Central memory CD8-positive, alpha-beta T cell (primary cell): Measurements from ENCODE around the gene TAB2.

ENCODE experiments used
- ATAC-seq: fragments of 150-1000 bp; cut with Tn5 transposase; replicated peaks from 2 replicates; pipeline ENCODE4 v1.10.0; 2022; ENCODE audit warnings: mild to moderate bottlenecking, moderate FRiP score, moderate number of reproducible peaks; ENCODE audit not compliant: poor library complexity, severe bottlenecking; ENCODE audit errors: extremely low read depth
- DNase-seq, 2 donors: peaks; one replicate each; pipeline ENCODE4 v3.0.0; 2021; ENCODE audit warnings: low spot score in 2 of 2
- H3K27ac Mint-ChIP-seq: one replicate; pipeline ENCODE4 v1.8.0; 2022; ENCODE audit warnings: low read depth, mild to moderate bottlenecking, moderate library complexity, mixed read lengths
- H3K27me3 Mint-ChIP-seq: one replicate; pipeline ENCODE4 v1.8.0; 2022; ENCODE audit warnings: mixed read lengths
- H3K36me3 Mint-ChIP-seq: one replicate; pipeline ENCODE4 v1.8.0; 2022; ENCODE audit warnings: mild to moderate bottlenecking, moderate library complexity, mixed read lengths; ENCODE audit not compliant: insufficient read depth
- H3K4me1 Mint-ChIP-seq: one replicate; pipeline ENCODE4 v1.8.0; 2022; ENCODE audit warnings: mixed read lengths
- H3K4me3 Mint-ChIP-seq: one replicate; pipeline ENCODE4 v1.8.0; 2022; ENCODE audit warnings: mild to moderate bottlenecking, moderate library complexity, mixed read lengths
- H3K9me3 Mint-ChIP-seq: one replicate; pipeline ENCODE4 v1.8.0; 2022; ENCODE audit warnings: mixed read lengths

Gene TAB2

GRCh38 chr6:149365197-149365596 lies 47.7 kb downstream of the TAB2 start:
- no peak for ATAC-seq
- Mint-ChIP-seq H3K4me3 (no peak overlapping the region), H3K27me3 (no peaks in the 10 kb centered on the region), H3K36me3 (peaks cover 12% of the 10 kb centered on the region), H3K27ac (no peak overlapping the region), H3K9me3 (no peaks in the 10 kb centered on the region), H3K4me1 (peaks cover 21% of the 10 kb centered on the region)
- DNase-seq = no peak

- H3K9me3 Mint-ChIP-seq = no peaks in the 10 kb centered on the region
- H3K4me3 Mint-ChIP-seq = no peak overlapping the region
- H3K27ac Mint-ChIP-seq = no peak overlapping the region
- no peaks in the 10 kb centered on the region for H3K27me3 Mint-ChIP-seq
- DNase-seq (no peak), ATAC-seq (peak; percentile 75)
- H3K4me1 Mint-ChIP-seq = peaks cover 19% of the 10 kb centered on the region
- H3K36me3 Mint-ChIP-seq = peaks cover 13% of the 10 kb centered on the region
Measured at GRCh38 chr6:149366267-149366921, 48.9 kb downstream of the TAB2 start.

GRCh38 chr6:149368065-149368464 lies 50.6 kb downstream of the TAB2 start:
- no peak overlapping the region for H3K4me3 Mint-ChIP-seq
- H3K27ac Mint-ChIP-seq = no peak overlapping the region
- peaks cover 15% of the 10 kb centered on the region for H3K36me3 Mint-ChIP-seq
- no peak for ATAC-seq
- H3K9me3 Mint-ChIP-seq = no peaks in the 10 kb centered on the region
- H3K4me1 Mint-ChIP-seq = peaks cover 15% of the 10 kb centered on the region
- H3K27me3 Mint-ChIP-seq = no peaks in the 10 kb centered on the region
- DNase-seq = no peak

- H3K9me3 Mint-ChIP-seq = no peaks in the 10 kb centered on the region
- DNase-seq (no peak), ATAC-seq (no peak)
- peaks cover 41% of the 10 kb centered on the region for H3K4me1 Mint-ChIP-seq
- H3K27me3 Mint-ChIP-seq = no peaks in the 10 kb centered on the region
- H3K4me3 Mint-ChIP-seq = no peak overlapping the region
- peak overlapping the region; percentile 60 for H3K27ac Mint-ChIP-seq
- peaks cover 20% of the 10 kb centered on the region for H3K36me3 Mint-ChIP-seq
Measured at GRCh38 chr6:149371154-149371553, 53.6 kb downstream of the TAB2 start.

GRCh38 chr6:149372062-149372461 lies 54.5 kb downstream of the TAB2 start:
- Mint-ChIP-seq H3K4me3 (no peak overlapping the region), H3K9me3 (no peaks in the 10 kb centered on the region), H3K27ac (peak overlapping the region; percentile 60), H3K27me3 (no peaks in the 10 kb centered on the region), H3K36me3 (peaks cover 22% of the 10 kb centered on the region), H3K4me1 (peaks cover 47% of the 10 kb centered on the region)
- no peak for ATAC-seq
- no peak for DNase-seq

- peaks cover 28% of the 10 kb centered on the region for H3K36me3 Mint-ChIP-seq
- DNase-seq (no peak), ATAC-seq (no peak)
- no peak overlapping the region for H3K27ac Mint-ChIP-seq
- H3K4me1 Mint-ChIP-seq = peaks cover 53% of the 10 kb centered on the region
- no peaks in the 10 kb centered on the region for H3K27me3 Mint-ChIP-seq
- no peaks in the 10 kb centered on the region for H3K9me3 Mint-ChIP-seq
- no peak overlapping the region for H3K4me3 Mint-ChIP-seq
Measured at GRCh38 chr6:149373511-149373910, 56.0 kb downstream of the TAB2 start.

GRCh38 chr6:149379977-149380376 lies 62.5 kb downstream of the TAB2 start:
- no peaks in the 10 kb centered on the region for H3K9me3 Mint-ChIP-seq
- H3K27me3 Mint-ChIP-seq = no peaks in the 10 kb centered on the region
- H3K27ac Mint-ChIP-seq = no peak overlapping the region
- DNase-seq (no peak), ATAC-seq (no peak)
- no peak overlapping the region for H3K4me3 Mint-ChIP-seq
- H3K36me3 Mint-ChIP-seq = peaks cover 45% of the 10 kb centered on the region
- peaks cover 49% of the 10 kb centered on the region for H3K4me1 Mint-ChIP-seq

- H3K27me3 Mint-ChIP-seq = no peaks in the 10 kb centered on the region
- ATAC-seq (no peak), DNase-seq (no peak)
- H3K9me3 Mint-ChIP-seq = no peaks in the 10 kb centered on the region
- no peak overlapping the region for H3K27ac Mint-ChIP-seq
- peaks cover 45% of the 10 kb centered on the region for H3K36me3 Mint-ChIP-seq
- no peak overlapping the region for H3K4me3 Mint-ChIP-seq
- H3K4me1 Mint-ChIP-seq = peaks cover 44% of the 10 kb centered on the region
Measured at GRCh38 chr6:149380523-149380922, 63.0 kb downstream of the TAB2 start.

- H3K36me3 Mint-ChIP-seq = peaks cover 42% of the 10 kb centered on the region
- H3K4me3 Mint-ChIP-seq = no peak overlapping the region
Measured at GRCh38 chr6:149383371-149383770, 65.9 kb downstream of the TAB2 start.

GRCh38 chr6:149384464-149384863 lies 67.0 kb downstream of the TAB2 start:
- Mint-ChIP-seq H3K36me3 (peaks cover 36% of the 10 kb centered on the region), H3K4me3 (no peak overlapping the region), H3K9me3 (peaks cover 10% of the 10 kb centered on the region), H3K27me3 (no peaks in the 10 kb centered on the region), H3K27ac (peak overlapping the region; percentile 22), H3K4me1 (peaks cover 35% of the 10 kb centered on the region)
- ATAC-seq (no peak), DNase-seq (no peak)

More at GRCh38 chr6:149383371-149383770, 65.9 kb downstream of the TAB2 start:
- no peaks in the 10 kb centered on the region for H3K27me3 Mint-ChIP-seq
- DNase-seq (no peak), ATAC-seq (no peak)
- H3K9me3 Mint-ChIP-seq = peaks cover 10% of the 10 kb centered on the region
- peaks cover 46% of the 10 kb centered on the region for H3K4me1 Mint-ChIP-seq
- H3K27ac Mint-ChIP-seq = no peak overlapping the region

GRCh38 chr6:149385998-149386646 lies 68.6 kb downstream of the TAB2 start:
- Mint-ChIP-seq H3K36me3 (peaks cover 32% of the 10 kb centered on the region), H3K4me3 (no peak overlapping the region), H3K27me3 (no peaks in the 10 kb centered on the region), H3K9me3 (peaks cover 10% of the 10 kb centered on the region), H3K27ac (peak overlapping the region; percentile 2), H3K4me1 (peaks cover 41% of the 10 kb centered on the region)
- no peak for DNase-seq
- peak; percentile 78 for ATAC-seq

- H3K27me3 Mint-ChIP-seq = no peaks in the 10 kb centered on the region
- no peak overlapping the region for H3K4me3 Mint-ChIP-seq
- H3K27ac Mint-ChIP-seq = no peak overlapping the region
- peaks cover 19% of the 10 kb centered on the region for H3K36me3 Mint-ChIP-seq
- peaks cover 49% of the 10 kb centered on the region for H3K4me1 Mint-ChIP-seq
- H3K9me3 Mint-ChIP-seq = peaks cover 10% of the 10 kb centered on the region
- no peak for ATAC-seq
- DNase-seq = no peak
Measured at GRCh38 chr6:149387779-149388512, 70.4 kb downstream of the TAB2 start.
